Activated T-cell treated with anti-CD3 and anti-CD28 coated beads, Interleukin-2, amount 50 U/mL, for 4 hours (primary cell): Measurements from ENCODE around the gene CACNB3. TPM values are rescaled to one million over a fixed set of nuclear protein-coding genes. Genes with fewer than 3 reads are reported as not detected.
"Not testable (repeated sequence)": the region's sequence is repeated elsewhere in the genome, so short reads cannot be mapped to it uniquely, and the experiment has no call there.

Experiments used
- ATAC-seq, 2 donors: fragments of 200-7000 bp; cut with Tn5 transposase; one replicate each; pipeline ENCODE4 v1.10.0; 2021
- DNase-seq: peaks from one replicate; pipeline ENCODE4 v3.0.0-alpha.2; 2020
- H3K27me3 Mint-ChIP-seq: one replicate; pipeline ENCODE4 v1.8.0; 2021; ENCODE audit warnings: low read depth, mixed read lengths
- H3K36me3 Mint-ChIP-seq: one replicate; pipeline ENCODE4 v1.8.0; 2022; ENCODE audit warnings: mixed read lengths; ENCODE audit not compliant: insufficient read depth
- H3K4me1 Mint-ChIP-seq: one replicate; pipeline ENCODE4 v1.8.0; 2021; ENCODE audit warnings: low read depth, mixed read lengths
- H3K4me3 Mint-ChIP-seq: one replicate; pipeline ENCODE4 v1.8.0; 2021; ENCODE audit warnings: mild to moderate bottlenecking, moderate library complexity, mixed read lengths
- H3K9me3 Mint-ChIP-seq: one replicate; pipeline ENCODE4 v1.8.0; 2021; ENCODE audit warnings: mixed read lengths
- total RNA-seq, 3 donors: library from RNA; stranded (reverse); gene quantifications; one replicate each; pipeline ENCODE4 v1.2.1, GENCODE V29; 2021

CACNB3 gene
- total RNA-seq, 3 donors from 2014 or later: 1.7 to 3.5 (median 2.3) TPM

GRCh38 chr12:48822139-48822538 is 3.8 kb downstream of the CACNB3 start:
- no peaks in the 10 kb centered on the region for H3K9me3 Mint-ChIP-seq
- no peak overlapping the region for H3K4me3 Mint-ChIP-seq
- H3K27me3 Mint-ChIP-seq: peaks cover 3% of the 10 kb centered on the region
- no peak for DNase-seq
- H3K4me1 Mint-ChIP-seq: peaks cover 16% of the 10 kb centered on the region
- no peak for ATAC-seq
- H3K36me3 Mint-ChIP-seq: no peaks in the 10 kb centered on the region

- no peaks in the 10 kb centered on the region for H3K36me3 Mint-ChIP-seq
- no peak for DNase-seq
Measured at GRCh38 chr12:48822711-48823110, 4.4 kb downstream of the CACNB3 start.

GRCh38 chr12:48823281-48823680 is 5.0 kb downstream of the CACNB3 start:
- Mint-ChIP-seq H3K4me1 (peaks cover 6% of the 10 kb centered on the region), H3K36me3 (peaks cover under 1% of the 10 kb centered on the region), H3K9me3 (no peaks in the 10 kb centered on the region), H3K27me3 (no peaks in the 10 kb centered on the region), H3K4me3 (no peak overlapping the region)
- ATAC-seq (no peak), DNase-seq (no peak)

More at GRCh38 chr12:48822711-48823110, 4.4 kb downstream of the CACNB3 start:
- peaks cover 11% of the 10 kb centered on the region for H3K4me1 Mint-ChIP-seq
- ATAC-seq: no peak
- H3K9me3 Mint-ChIP-seq: no peaks in the 10 kb centered on the region
- H3K27me3 Mint-ChIP-seq: no peaks in the 10 kb centered on the region
- no peak overlapping the region for H3K4me3 Mint-ChIP-seq

DNA sequence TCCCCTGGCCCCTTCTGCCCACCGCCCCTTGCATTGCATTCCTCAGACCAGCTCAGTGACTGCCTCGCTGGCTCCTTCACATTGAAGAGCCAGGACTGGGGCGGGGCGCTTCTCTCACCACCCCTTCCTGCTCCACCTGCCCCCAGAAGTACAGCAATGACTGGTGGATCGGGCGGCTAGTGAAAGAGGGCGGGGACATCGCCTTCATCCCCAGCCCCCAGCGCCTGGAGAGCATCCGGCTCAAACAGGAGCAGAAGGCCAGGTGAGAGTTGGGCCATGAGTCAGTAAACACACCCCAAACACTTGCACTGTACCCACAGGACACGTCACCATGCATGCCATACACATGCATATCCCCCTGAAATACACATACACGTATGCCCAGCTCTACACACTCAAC is 5.8 kb downstream of the CACNB3 start:
- Mint-ChIP-seq H3K27me3 (no peaks in the 10 kb centered on the region), H3K36me3 (peaks cover 8% of the 10 kb centered on the region), H3K4me1 (peaks cover 4% of the 10 kb centered on the region), H3K4me3 (no peak overlapping the region), H3K9me3 (no peaks in the 10 kb centered on the region)
- DNase-seq: no peak
- peak; percentile 32 to 64 for ATAC-seq

DNA sequence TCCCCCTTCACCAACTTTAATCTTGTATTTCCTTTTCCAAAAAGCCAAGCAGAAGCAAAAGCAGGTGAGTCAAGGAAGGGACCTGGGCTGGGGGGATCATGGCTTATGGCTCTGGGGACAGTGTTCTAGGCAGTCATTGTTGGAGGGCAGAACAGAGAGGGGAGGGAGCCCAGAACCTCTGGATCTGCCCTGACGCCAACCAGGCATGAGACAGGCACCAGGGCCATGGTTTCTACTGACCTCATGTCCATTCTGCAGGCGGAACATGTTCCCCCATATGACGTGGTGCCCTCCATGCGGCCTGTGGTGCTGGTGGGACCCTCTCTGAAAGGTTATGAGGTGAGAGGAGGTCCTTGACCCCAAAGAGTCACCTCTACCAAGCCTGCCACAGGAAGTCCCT is 6.6 kb downstream of the CACNB3 start:
- Mint-ChIP-seq H3K9me3 (no peaks in the 10 kb centered on the region), H3K4me1 (peaks cover 4% of the 10 kb centered on the region), H3K27me3 (no peaks in the 10 kb centered on the region), H3K36me3 (peaks cover 14% of the 10 kb centered on the region), H3K4me3 (no peak overlapping the region)
- ATAC-seq (no peak), DNase-seq (no peak)

DNA sequence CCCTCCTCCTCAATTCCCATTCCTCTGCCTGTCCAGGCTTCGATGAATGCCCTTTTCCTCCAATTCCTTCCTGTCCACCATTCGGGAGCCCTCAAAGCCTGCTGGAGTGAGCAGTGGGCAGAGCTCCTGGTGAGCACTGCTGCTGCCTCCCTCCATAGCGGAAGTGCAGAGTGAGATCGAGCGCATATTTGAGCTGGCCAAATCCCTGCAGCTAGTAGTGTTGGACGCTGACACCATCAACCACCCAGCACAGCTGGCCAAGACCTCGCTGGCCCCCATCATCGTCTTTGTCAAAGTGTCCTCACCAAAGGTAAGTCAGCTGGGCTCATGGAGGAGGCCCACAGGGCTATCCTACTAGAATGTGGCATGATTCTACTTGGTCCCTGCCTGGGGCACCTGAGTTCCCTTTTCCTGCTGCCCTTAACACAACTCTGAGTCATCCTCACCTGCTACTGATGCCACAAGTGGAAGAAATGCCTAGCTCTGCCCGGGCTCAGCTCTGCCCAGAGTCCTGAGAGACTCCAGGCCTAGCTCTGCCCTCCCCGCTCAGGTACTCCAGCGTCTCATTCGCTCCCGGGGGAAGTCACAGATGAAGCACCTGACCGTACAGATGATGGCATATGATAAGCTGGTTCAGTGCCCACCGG is 8.0 kb downstream of the CACNB3 start:
- DNase-seq (no peak), ATAC-seq (no peak)
- H3K27me3 Mint-ChIP-seq: no peaks in the 10 kb centered on the region
- H3K4me3 Mint-ChIP-seq: no peak overlapping the region
- H3K9me3 Mint-ChIP-seq: no peaks in the 10 kb centered on the region
- peaks cover 23% of the 10 kb centered on the region for H3K36me3 Mint-ChIP-seq
- peaks cover 4% of the 10 kb centered on the region for H3K4me1 Mint-ChIP-seq

DNA sequence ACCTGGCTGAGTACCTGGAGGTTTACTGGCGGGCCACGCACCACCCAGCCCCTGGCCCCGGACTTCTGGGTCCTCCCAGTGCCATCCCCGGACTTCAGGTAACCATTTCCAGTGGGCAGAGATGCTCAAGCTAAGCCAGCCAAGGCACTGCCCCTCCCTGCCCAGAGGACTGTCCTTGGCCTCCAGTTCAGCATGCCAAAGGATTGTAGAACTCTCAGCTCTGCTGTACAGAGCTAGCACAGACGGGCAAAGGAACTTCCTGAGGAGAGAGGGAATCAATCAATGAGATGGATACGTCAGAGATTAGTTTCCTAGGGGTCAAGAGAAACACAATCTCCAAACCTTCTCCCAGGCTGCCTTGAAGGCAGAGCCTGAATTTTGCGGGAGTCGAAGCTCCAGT is 8.7 kb downstream of the CACNB3 start:
- Mint-ChIP-seq H3K27me3 (no peaks in the 10 kb centered on the region), H3K36me3 (peaks cover 27% of the 10 kb centered on the region)

DNA sequence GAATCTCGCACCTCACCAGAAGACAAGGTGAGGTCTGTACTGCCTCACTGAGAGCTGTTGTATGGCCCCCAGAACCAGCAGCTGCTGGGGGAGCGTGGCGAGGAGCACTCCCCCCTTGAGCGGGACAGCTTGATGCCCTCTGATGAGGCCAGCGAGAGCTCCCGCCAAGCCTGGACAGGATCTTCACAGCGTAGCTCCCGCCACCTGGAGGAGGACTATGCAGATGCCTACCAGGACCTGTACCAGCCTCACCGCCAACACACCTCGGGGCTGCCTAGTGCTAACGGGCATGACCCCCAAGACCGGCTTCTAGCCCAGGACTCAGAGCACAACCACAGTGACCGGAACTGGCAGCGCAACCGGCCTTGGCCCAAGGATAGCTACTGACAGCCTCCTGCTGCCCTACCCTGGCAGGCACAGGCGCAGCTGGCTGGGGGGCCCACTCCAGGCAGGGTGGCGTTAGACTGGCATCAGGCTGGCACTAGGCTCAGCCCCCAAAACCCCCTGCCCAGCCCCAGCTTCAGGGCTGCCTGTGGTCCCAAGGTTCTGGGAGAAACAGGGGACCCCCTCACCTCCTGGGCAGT is 9.3 kb downstream of the CACNB3 start:
- Mint-ChIP-seq H3K27me3 (no peaks in the 10 kb centered on the region), H3K4me1 (peaks cover 4% of the 10 kb centered on the region)
- DNase-seq: no peak

More for the DNA sequence above, 8.7 kb downstream of the CACNB3 start:
- peaks cover 4% of the 10 kb centered on the region for H3K4me1 Mint-ChIP-seq
- ATAC-seq (no peak), DNase-seq (no peak)
- H3K4me3 Mint-ChIP-seq: no peak overlapping the region
- no peaks in the 10 kb centered on the region for H3K9me3 Mint-ChIP-seq

DNA sequence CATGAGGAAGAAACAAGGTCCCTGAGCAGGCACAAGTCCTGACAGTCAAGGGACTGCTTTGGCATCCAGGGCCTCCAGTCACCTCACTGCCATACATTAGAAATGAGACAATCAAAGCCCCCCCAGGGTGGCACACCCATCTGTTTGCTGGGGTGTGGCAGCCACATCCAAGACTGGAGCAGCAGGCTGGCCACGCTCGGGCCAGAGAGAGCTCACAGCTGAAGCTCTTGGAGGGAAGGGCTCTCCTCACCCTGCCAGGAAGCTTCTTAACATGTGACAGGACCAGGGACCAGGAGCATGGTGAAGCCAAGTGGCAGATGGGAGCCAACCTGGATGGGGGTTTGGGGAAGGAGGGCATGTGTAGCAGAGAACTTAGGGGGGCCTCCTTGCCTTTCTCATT is 10.0 kb downstream of the CACNB3 start:
- Mint-ChIP-seq H3K27me3 (no peaks in the 10 kb centered on the region), H3K4me3 (no peak overlapping the region), H3K36me3 (peaks cover 36% of the 10 kb centered on the region), H3K4me1 (peaks cover 4% of the 10 kb centered on the region), H3K9me3 (no peaks in the 10 kb centered on the region)
- DNase-seq: no peak
- ATAC-seq: no peak

More for the DNA sequence above, 9.3 kb downstream of the CACNB3 start:
- no peak for ATAC-seq
- Mint-ChIP-seq H3K4me3 (no peak overlapping the region), H3K36me3 (peaks cover 32% of the 10 kb centered on the region), H3K9me3 (no peaks in the 10 kb centered on the region)

DNA sequence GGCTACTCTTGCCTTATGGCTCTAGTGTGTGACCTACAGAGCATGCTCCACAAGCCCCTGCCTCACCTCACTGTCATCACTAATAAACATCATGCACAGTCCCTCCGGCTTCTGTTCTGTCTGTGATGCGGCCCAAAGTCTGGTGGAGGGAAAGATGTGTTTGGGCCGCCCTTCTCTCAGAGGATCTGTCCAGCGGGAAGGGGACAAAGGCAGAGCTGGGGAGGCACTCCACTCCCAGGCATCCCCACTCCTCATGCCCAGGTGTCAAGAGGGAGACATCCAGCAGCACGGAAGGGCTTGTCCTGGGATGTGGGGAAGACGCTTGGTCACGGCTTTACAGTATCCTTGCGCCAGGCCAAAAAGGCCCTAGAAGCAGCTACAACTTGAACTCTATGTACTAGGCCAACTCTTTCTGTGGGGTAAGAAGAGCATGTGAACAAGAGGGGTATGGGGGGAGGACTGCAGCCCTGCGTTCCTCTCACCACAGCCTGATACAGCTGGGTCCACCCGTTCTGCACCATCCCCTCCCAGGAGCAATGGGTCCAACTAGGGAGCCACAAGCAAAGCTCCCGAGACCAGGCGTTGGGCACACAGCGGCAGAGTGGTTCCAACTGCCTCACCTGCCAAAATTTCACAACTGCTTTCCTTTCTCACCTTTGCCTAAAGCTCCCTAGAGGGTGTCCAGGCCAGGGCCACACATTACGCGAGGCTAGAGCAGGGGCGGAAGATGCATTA is 10.7 kb downstream of the CACNB3 start:
- no peak overlapping the region for H3K4me3 Mint-ChIP-seq
- DNase-seq (no peak), ATAC-seq (no peak)
- H3K4me1 Mint-ChIP-seq: peaks cover 4% of the 10 kb centered on the region
- H3K9me3 Mint-ChIP-seq: no peaks in the 10 kb centered on the region
- no peaks in the 10 kb centered on the region for H3K27me3 Mint-ChIP-seq
- peaks cover 39% of the 10 kb centered on the region for H3K36me3 Mint-ChIP-seq

DNA sequence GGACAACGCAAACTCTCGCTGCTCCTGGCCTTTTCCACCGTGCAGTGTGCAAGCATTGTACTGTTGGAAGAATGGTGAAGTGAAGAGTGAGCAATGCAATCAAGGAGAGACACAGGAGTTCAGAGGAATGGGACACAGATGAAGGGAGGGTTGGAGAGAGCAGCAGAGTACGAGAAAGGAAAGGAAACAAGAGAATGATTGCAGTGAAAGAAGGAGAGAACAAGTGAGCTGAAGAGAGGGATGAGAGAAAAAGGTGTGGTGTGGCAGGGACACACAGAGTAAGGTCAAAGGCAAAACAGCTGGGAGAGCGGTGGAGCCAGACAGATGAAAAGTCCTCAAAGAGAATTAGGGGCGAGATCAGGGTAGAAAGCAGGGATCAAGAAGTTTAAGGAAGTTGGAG is 13.0 kb downstream of the CACNB3 start:
- Mint-ChIP-seq H3K27me3 (no peaks in the 10 kb centered on the region), H3K9me3 (no peaks in the 10 kb centered on the region), H3K36me3 (peaks cover 50% of the 10 kb centered on the region), H3K4me3 (no peak overlapping the region), H3K4me1 (no peaks in the 10 kb centered on the region)
- ATAC-seq (no peak), DNase-seq (no peak)

- no peak overlapping the region for H3K4me3 Mint-ChIP-seq
- peaks cover 60% of the 10 kb centered on the region for H3K36me3 Mint-ChIP-seq
- no peak for ATAC-seq
- H3K9me3 Mint-ChIP-seq: no peaks in the 10 kb centered on the region
- DNase-seq: no peak
- H3K27me3 Mint-ChIP-seq: no peaks in the 10 kb centered on the region
- no peaks in the 10 kb centered on the region for H3K4me1 Mint-ChIP-seq
Measured at GRCh38 chr12:48832321-48833060, 14.2 kb downstream of the CACNB3 start.

- Mint-ChIP-seq H3K9me3 (no peaks in the 10 kb centered on the region), H3K36me3 (peaks cover 44% of the 10 kb centered on the region), H3K4me3 (no peak overlapping the region), H3K27me3 (no peaks in the 10 kb centered on the region), H3K4me1 (no peaks in the 10 kb centered on the region)
- ATAC-seq (no peak), DNase-seq (no peak)
Measured at GRCh38 chr12:48838048-48838447, 19.8 kb downstream of the CACNB3 start.

- ATAC-seq, H3K4me1 Mint-ChIP-seq, H3K4me3 Mint-ChIP-seq, H3K9me3 Mint-ChIP-seq, DNase-seq, H3K27me3 Mint-ChIP-seq: not testable (repeated sequence)
- peaks cover 33% of the 10 kb centered on the region for H3K36me3 Mint-ChIP-seq
Measured at GRCh38 chr12:48842021-48842420, 23.7 kb downstream of the CACNB3 start.
